Astrocyte of the spinal cord (primary cell): ENCODE results near the gene RBM19.

Experiments used
- DNase-seq: peaks from one replicate; pipeline ENCODE4 v3.0.0; 2011; ENCODE audit warnings: low read depth, low spot score
- H3K4me3 ChIP-seq: 2 replicates; pipeline ENCODE4 v1.5.1; 2011; ENCODE audit warnings: low read depth, mild to moderate bottlenecking, low read length, moderate library complexity
- in situ Hi-C: cut with HindIII; loops from 2 replicates; pipeline ENCODE4 v1.10.0; 2017; ENCODE audit warnings: low sequenced_read_pairs
- TF ChIP-seq, protein P1 (sequence below): IDR thresholded peaks from 2 replicates; pipeline ENCODE4 v1.5.1; 2012; ENCODE audit warnings: low read depth, mild to moderate bottlenecking, low read length, inconsistent platforms

RBM19 gene

GRCh38 chr12:113852264-113852663 is 113.9 kb downstream of the RBM19 start:
- no peak overlapping the region for H3K4me3 ChIP-seq
- no peak for DNase-seq
- in situ Hi-C loops: no loop called here
- TF ChIP-seq, protein P1, sequence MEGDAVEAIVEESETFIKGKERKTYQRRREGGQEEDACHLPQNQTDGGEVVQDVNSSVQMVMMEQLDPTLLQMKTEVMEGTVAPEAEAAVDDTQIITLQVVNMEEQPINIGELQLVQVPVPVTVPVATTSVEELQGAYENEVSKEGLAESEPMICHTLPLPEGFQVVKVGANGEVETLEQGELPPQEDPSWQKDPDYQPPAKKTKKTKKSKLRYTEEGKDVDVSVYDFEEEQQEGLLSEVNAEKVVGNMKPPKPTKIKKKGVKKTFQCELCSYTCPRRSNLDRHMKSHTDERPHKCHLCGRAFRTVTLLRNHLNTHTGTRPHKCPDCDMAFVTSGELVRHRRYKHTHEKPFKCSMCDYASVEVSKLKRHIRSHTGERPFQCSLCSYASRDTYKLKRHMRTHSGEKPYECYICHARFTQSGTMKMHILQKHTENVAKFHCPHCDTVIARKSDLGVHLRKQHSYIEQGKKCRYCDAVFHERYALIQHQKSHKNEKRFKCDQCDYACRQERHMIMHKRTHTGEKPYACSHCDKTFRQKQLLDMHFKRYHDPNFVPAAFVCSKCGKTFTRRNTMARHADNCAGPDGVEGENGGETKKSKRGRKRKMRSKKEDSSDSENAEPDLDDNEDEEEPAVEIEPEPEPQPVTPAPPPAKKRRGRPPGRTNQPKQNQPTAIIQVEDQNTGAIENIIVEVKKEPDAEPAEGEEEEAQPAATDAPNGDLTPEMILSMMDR: no peak

GRCh38 chr12:113850309-113851056 is 115.6 kb downstream of the RBM19 start:
- in situ Hi-C loops: no loop called here
- H3K4me3 ChIP-seq: no peak overlapping the region
- TF ChIP-seq, protein P1: no peak
- peak; percentile 68 for DNase-seq

GRCh38 chr12:113847856-113848255 is 118.3 kb downstream of the RBM19 start:
- no peak for DNase-seq
- TF ChIP-seq, protein P1: no peak
- in situ Hi-C loops: no loop called here
- H3K4me3 ChIP-seq: no peak overlapping the region

GRCh38 chr12:113846883-113847755 is 119.0 kb downstream of the RBM19 start:
- no peak for DNase-seq
- in situ Hi-C loops: no loop called here
- TF ChIP-seq, protein P1: no peak
- H3K4me3 ChIP-seq: no peak overlapping the region

DNA sequence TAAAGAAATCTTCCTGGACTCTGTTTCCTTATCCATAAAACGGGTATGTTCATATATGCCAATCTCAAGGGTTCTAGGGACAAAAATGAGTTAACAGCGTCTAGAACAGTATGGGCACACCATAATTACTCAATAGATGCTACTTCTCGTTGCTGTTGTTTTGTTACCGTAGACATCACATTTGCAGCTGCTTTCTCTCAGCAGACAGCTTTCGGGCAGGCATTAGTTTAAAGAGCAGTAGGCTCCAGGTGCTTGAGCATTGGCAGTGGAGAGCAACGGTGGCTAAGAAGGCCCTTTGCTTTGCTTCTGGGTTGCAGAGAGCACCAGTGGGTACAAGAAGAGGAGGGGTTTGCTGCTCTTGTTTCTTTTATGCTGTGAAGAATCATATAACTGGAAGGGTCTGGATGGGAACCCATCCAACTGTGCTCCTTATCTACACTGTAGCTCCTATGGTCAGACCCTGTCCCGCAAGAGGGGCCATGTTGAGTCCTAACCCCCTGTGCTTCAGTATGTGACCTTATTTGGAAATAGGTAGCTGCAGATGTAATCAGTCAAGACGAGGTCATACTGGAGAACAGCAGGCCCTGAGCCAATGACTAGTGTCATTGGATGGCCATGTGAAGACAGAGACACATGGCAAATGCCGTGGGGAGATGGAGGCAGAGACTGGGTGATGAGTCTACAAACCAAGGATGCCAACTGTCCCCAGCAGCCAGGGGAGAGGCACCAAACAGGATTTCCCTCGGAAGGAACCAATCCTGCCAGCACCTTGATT is 120.0 kb downstream of the RBM19 start:
- in situ Hi-C loops: no loop called here
- TF ChIP-seq, protein P1: no peak
- DNase-seq: no peak
- no peak overlapping the region for H3K4me3 ChIP-seq

DNA sequence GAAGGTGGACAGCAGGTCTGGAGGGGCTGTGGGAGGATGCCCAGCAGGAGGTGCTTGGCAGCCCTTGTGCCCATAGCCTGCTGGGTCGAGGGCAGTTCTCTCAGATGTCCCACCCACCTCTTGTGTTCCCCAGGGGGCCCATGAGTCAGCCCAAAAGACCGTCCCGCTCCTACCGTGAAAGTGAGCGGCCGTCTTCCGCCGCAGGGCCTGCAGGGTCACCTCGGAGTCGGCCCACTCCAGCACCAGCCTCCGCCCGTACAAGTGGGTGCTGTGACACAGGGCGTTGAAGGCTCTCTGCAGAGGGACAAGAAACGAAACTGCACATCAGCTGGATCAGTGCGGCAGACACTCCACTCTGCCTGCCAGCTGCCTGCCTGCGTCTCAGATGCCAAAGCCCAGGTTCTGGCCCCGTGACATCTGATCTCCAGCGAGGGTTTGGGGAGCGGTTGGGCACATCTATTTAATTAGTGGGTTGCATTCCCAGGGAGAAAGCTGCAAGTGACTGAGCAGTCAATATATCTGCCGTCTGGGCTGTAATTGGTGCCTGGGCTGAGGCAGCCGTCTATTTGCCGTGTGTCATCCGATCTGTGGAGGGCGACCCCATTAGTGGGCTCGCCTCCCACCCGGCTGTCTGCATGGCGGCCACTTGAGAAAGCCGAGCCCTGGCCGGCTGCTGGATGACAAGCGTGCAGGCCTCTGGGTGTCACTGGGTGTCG is 121.5 kb downstream of the RBM19 start:
- TF ChIP-seq, protein P1: no peak
- H3K4me3 ChIP-seq: no peak overlapping the region
- no peak for DNase-seq
- in situ Hi-C loops: no loop called here
